EH (cell line): Measurements from ENCODE around the gene MAML1.

Experiments used
- DNase-seq: peaks from one replicate; pipeline ENCODE4 v3.0.0-alpha.2; 2015; ENCODE audit warnings: low read depth

Gene MAML1

GRCh38 chr5:179795049-179795862, 62.6 kb downstream of the MAML1 start:
- DNase-seq, result no peak

- peak; percentile 83 for DNase-seq
These were observed 63.5 kb downstream of the MAML1 start for GRCh38 chr5:179795863-179796833.

- DNase-seq, result no peak
These were observed 64.4 kb downstream of the MAML1 start for GRCh38 chr5:179796877-179797608.

- no peak for DNase-seq
These were observed 65.1 kb downstream of the MAML1 start for GRCh38 chr5:179797741-179798140.

GRCh38 chr5:179798144-179798770, 65.6 kb downstream of the MAML1 start:
- no peak for DNase-seq

GRCh38 chr5:179798771-179799643, 66.4 kb downstream of the MAML1 start:
- no peak for DNase-seq

GRCh38 chr5:179799644-179799973, 67.0 kb downstream of the MAML1 start:
- DNase-seq, result no peak

GRCh38 chr5:179800071-179800695, 67.6 kb downstream of the MAML1 start:
- no peak for DNase-seq

GRCh38 chr5:179800696-179801201, 68.1 kb downstream of the MAML1 start:
- no peak for DNase-seq

GRCh38 chr5:179801304-179802206, 68.9 kb downstream of the MAML1 start:
- peak; percentile 55 for DNase-seq

GRCh38 chr5:179802207-179802883, 69.7 kb downstream of the MAML1 start:
- DNase-seq, result no peak

GRCh38 chr5:179802950-179803562, 70.4 kb downstream of the MAML1 start:
- DNase-seq, result no peak

- DNase-seq, result peak; percentile 50
These were observed 71.3 kb downstream of the MAML1 start for GRCh38 chr5:179803651-179804554.

- DNase-seq, result no peak
These were observed 71.9 kb downstream of the MAML1 start for GRCh38 chr5:179804555-179804947.

GRCh38 chr5:179805070-179805528, 72.5 kb downstream of the MAML1 start:
- no peak for DNase-seq

- peak; percentile 65 for DNase-seq
These were observed 73.1 kb downstream of the MAML1 start for GRCh38 chr5:179805529-179806249.
